ENCODE results near the gene BBS10.

DNA sequence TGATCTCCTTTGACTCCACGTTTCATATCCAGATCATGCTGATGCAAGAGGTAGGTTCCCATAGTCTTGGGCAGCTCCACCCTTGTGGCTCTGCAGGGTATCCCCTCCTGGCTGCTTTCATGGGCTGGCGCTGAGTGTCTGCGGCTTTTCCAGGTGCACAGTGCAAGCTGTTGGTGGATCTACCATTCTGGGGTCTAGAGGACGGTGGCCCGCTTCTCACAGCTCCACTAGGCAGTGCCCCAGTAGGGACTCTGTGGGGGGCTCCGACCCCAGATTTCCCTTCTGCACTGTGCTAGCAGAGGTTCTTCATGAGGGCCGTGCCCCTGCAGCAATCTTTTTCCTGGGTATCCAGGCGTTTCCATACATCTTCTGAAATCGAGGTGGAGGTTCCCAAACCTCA, 12.1 kb upstream of the BBS10 start:
- no peak for TF ChIP-seq EZH2phosphoT487 (IDR thresholded peaks at IDR 0.05; ENCODE audit: borderline replicate concordance, low read length)
- TF ChIP-seq, protein P1, sequence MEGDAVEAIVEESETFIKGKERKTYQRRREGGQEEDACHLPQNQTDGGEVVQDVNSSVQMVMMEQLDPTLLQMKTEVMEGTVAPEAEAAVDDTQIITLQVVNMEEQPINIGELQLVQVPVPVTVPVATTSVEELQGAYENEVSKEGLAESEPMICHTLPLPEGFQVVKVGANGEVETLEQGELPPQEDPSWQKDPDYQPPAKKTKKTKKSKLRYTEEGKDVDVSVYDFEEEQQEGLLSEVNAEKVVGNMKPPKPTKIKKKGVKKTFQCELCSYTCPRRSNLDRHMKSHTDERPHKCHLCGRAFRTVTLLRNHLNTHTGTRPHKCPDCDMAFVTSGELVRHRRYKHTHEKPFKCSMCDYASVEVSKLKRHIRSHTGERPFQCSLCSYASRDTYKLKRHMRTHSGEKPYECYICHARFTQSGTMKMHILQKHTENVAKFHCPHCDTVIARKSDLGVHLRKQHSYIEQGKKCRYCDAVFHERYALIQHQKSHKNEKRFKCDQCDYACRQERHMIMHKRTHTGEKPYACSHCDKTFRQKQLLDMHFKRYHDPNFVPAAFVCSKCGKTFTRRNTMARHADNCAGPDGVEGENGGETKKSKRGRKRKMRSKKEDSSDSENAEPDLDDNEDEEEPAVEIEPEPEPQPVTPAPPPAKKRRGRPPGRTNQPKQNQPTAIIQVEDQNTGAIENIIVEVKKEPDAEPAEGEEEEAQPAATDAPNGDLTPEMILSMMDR (IDR thresholded peaks at IDR 0.05; ENCODE audit: low read depth, low read length, poor library complexity, severe bottlenecking), result no peak

All from DOHH2 (cell line).